GM18498 (cell line): ENCODE measurements around the gene SAMD4A.

ENCODE experiments used
- ATAC-seq: cut with Tn5 transposase; IDR thresholded peaks from one replicate; pipeline ENCODE4 v1.9.1; 2021; ENCODE audit warnings: mild to moderate bottlenecking, moderate library complexity; ENCODE audit not compliant: unreplicated experiment

SAMD4A gene

GRCh38 chr14:54629635-54630360, 62.9 kb downstream of the SAMD4A start:
- ATAC-seq: no peak

- no peak for ATAC-seq
These were observed 64.1 kb downstream of the SAMD4A start for GRCh38 chr14:54631016-54631415.

GRCh38 chr14:54632452-54632851, 65.5 kb downstream of the SAMD4A start:
- no peak for ATAC-seq

GRCh38 chr14:54633076-54633475, 66.1 kb downstream of the SAMD4A start:
- no peak for ATAC-seq

- ATAC-seq: no peak
These were observed 70.6 kb downstream of the SAMD4A start for GRCh38 chr14:54637270-54638134.

- no peak for ATAC-seq
These were observed 71.2 kb downstream of the SAMD4A start for GRCh38 chr14:54638135-54638446.

- ATAC-seq: no peak
These were observed 72.7 kb downstream of the SAMD4A start for GRCh38 chr14:54639611-54640010.

- no peak for ATAC-seq
These were observed 73.6 kb downstream of the SAMD4A start for GRCh38 chr14:54640506-54640905.

- ATAC-seq: no peak
These were observed 75.2 kb downstream of the SAMD4A start for GRCh38 chr14:54642121-54642520.

GRCh38 chr14:54642801-54643695, 76.1 kb downstream of the SAMD4A start:
- ATAC-seq: no peak

GRCh38 chr14:54643696-54644176, 76.8 kb downstream of the SAMD4A start:
- no peak for ATAC-seq

- no peak for ATAC-seq
These were observed 78.7 kb downstream of the SAMD4A start for GRCh38 chr14:54645639-54646038.

GRCh38 chr14:54646626-54647025, 79.7 kb downstream of the SAMD4A start:
- no peak for ATAC-seq

- no peak for ATAC-seq
These were observed 80.5 kb downstream of the SAMD4A start for GRCh38 chr14:54647378-54647777.

- no peak for ATAC-seq
These were observed 82.1 kb downstream of the SAMD4A start for GRCh38 chr14:54649056-54649455.

GRCh38 chr14:54650331-54650958, 83.5 kb downstream of the SAMD4A start:
- ATAC-seq: no peak

GRCh38 chr14:54650959-54651351, 84.0 kb downstream of the SAMD4A start:
- ATAC-seq: no peak

GRCh38 chr14:54651649-54652048, 84.7 kb downstream of the SAMD4A start:
- ATAC-seq: no peak

GRCh38 chr14:54652188-54652587, 85.3 kb downstream of the SAMD4A start:
- ATAC-seq: no peak

- ATAC-seq: no peak
These were observed 85.7 kb downstream of the SAMD4A start for GRCh38 chr14:54652605-54653052.
